Measurements from ENCODE around the gene SLC1A1.

DNA sequence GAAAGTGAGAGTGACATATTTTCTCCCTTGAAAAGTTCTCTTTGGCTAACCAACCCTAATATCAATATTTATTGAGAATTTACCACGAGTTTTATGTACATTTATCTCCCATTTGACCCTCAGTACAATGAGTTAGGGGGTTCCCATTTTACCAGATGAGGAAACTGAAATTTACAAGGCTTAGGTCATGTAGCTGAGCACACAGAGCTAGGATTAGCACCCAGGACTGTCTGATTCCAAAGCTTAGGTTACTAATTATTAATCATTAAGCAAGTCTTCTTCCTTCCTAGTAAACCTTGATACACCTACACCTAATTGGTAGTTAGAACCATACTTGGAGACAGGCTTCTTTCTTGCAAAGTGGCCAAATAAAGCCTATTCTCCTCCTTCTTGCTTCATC is 12.2 kb downstream of the SLC1A1 start:
- TF ChIP-seq POLR2A (IDR thresholded peaks at IDR 0.05; ENCODE audit: low read depth, low read length) (no peak), TAF1 (IDR thresholded peaks at IDR 0.05; ENCODE audit: borderline replicate concordance, low read depth, low read length) (no peak)
